ENCODE data around the gene MACROD2. TPM values are rescaled to one million over a fixed set of nuclear protein-coding genes. Genes with fewer than 3 reads are reported as not detected.

MACROD2 gene
- total and polyA plus RNA-seq, 2 donors (not counting 1 experiment from before 2014, with no cell fraction given): 5.3 to 6.7 TPM

DNA sequence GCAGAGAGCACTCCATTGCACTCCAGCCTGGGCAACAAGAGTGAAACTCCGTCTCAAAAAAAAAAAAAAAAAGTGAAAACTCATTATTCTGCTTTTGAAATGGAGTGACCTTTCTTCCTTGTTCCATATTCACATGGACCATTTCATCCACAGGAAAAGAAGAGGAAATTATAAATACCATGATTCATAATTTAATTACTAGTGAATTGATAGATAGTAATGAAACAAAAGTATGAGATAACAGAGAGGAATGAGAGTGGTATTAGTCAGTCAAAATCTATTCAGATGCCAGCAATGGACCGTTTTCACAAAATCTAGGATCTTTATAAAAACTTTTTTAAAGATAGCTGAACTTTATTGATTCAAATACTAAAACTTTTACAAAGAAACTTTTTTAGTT is 785.2 kb downstream of the MACROD2 start:
- Histone ChIP-seq H3K36me3 (replicated peaks in 1 of 2; ENCODE audit: control extremely low read depth in 1 of 2, control insufficient read depth in 1 of 2, extremely low read depth in 1 of 2, insufficient read depth in 2 of 2, low read length in 1 of 2) (no peaks in the 10 kb centered on the region), H3K4me3 (ENCODE audit: control extremely low read depth in 1 of 5, extremely low read depth in 1 of 5, insufficient read depth in 1 of 5, low read depth in 2 of 5, low read length in 4 of 5) (no peak overlapping the region), H3K27me3 (replicated peaks in 1 of 4; ENCODE audit: control extremely low read depth in 1 of 4, control insufficient read depth in 3 of 4, insufficient read depth in 4 of 4, low read length in 3 of 4) (no peaks in the 10 kb centered on the region), H4K20me1 (ENCODE audit: control insufficient read depth, insufficient read depth, low read length, poor library complexity, severe bottlenecking) (no peaks in the 10 kb centered on the region), H3K9ac (ENCODE audit: low read length) (no peak overlapping the region), H3K4me1 (ENCODE audit: control insufficient read depth in 2 of 2, insufficient read depth in 2 of 2, low read length in 2 of 2) (no peaks in the 10 kb centered on the region), H2AFZ (ENCODE audit: insufficient read depth, low read depth, low read length, poor library complexity, severe bottlenecking) (no peak overlapping the region), H3K27ac (ENCODE audit: low read length in 2 of 2) (no peak overlapping the region), H3K4me2 (replicated peaks; ENCODE audit: low read depth, low read length, poor library complexity, severe bottlenecking) (no peak overlapping the region), H3K79me2 (ENCODE audit: control insufficient read depth, insufficient read depth, low read length) (no peaks in the 10 kb centered on the region), H3K9me3 (ENCODE audit: control extremely low read depth in 1 of 3, control insufficient read depth in 2 of 3, insufficient read depth in 1 of 3, low read length in 2 of 3) (no peaks in the 10 kb centered on the region)
- ChIA-PET CTCF (interaction anchor here (0.8 kb wide), 1 partner anchor 1335 kb away, joined by 3 read pairs; no protein-coding TSS in a partner anchor), POLR2A (no interaction called here)
- TF ChIP-seq, protein P1, sequence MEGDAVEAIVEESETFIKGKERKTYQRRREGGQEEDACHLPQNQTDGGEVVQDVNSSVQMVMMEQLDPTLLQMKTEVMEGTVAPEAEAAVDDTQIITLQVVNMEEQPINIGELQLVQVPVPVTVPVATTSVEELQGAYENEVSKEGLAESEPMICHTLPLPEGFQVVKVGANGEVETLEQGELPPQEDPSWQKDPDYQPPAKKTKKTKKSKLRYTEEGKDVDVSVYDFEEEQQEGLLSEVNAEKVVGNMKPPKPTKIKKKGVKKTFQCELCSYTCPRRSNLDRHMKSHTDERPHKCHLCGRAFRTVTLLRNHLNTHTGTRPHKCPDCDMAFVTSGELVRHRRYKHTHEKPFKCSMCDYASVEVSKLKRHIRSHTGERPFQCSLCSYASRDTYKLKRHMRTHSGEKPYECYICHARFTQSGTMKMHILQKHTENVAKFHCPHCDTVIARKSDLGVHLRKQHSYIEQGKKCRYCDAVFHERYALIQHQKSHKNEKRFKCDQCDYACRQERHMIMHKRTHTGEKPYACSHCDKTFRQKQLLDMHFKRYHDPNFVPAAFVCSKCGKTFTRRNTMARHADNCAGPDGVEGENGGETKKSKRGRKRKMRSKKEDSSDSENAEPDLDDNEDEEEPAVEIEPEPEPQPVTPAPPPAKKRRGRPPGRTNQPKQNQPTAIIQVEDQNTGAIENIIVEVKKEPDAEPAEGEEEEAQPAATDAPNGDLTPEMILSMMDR (IDR thresholded peaks at IDR 0.05): no peak
- TF ChIP-seq EZH2 (IDR thresholded peaks at IDR 0.05; ENCODE audit: borderline replicate concordance, insufficient read depth, low read depth, low read length, poor library complexity, severe bottlenecking): no peak
- no peak overlapping the region for H3K27ac Mint-ChIP-seq
- H3K9me3 Mint-ChIP-seq (ENCODE audit: insufficient read depth): no peaks in the 10 kb centered on the region
- DNase-seq: no peak
- peaks cover 2% of the 10 kb centered on the region for H3K27me3 Mint-ChIP-seq
- no peak for ATAC-seq (ENCODE audit: low read depth)
- WGBS (ENCODE audit: insufficient coverage): no CpG with 5 or more reads among the region's 2 CpGs
- no peaks in the 10 kb centered on the region for H3K4me1 Mint-ChIP-seq
- intact Hi-C loops (cut with micrococcal nuclease): no loop called here
- no peak overlapping the region for H3K4me3 Mint-ChIP-seq

DNA sequence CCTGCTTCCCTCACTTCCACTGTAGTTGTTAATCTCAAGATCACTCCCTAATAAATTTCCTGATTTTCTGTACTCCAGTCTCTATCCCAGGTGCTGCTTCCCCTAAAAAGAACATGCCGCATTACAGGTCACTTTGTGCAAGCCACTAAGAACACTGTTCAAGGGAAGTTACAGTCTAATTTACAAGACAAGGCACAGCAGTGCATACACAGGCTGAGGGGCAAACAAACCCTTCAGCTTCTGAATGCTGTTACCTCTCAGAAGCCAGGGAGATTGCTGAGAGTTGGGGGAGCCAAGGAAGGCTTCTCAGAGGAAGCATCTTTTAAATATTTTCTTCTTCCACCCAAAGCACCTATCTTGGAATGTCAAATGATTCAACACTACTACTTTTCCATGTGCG is 787.4 kb downstream of the MACROD2 start:
- no peaks in the 10 kb centered on the region for H3K4me1 Mint-ChIP-seq
- no peak overlapping the region for H3K27ac Mint-ChIP-seq
- Histone ChIP-seq H3K4me1 (ENCODE audit: control insufficient read depth in 2 of 2, insufficient read depth in 2 of 2, low read length in 2 of 2) (no peaks in the 10 kb centered on the region), H3K4me2 (replicated peaks; ENCODE audit: low read depth, low read length, poor library complexity, severe bottlenecking) (no peak overlapping the region), H3K79me2 (ENCODE audit: control insufficient read depth, insufficient read depth, low read length) (no peaks in the 10 kb centered on the region), H3K27ac (ENCODE audit: low read length in 2 of 2) (no peak overlapping the region), H3K4me3 (ENCODE audit: control extremely low read depth in 1 of 5, extremely low read depth in 1 of 5, insufficient read depth in 1 of 5, low read depth in 2 of 5, low read length in 4 of 5) (no peak overlapping the region), H3K9me3 (ENCODE audit: control extremely low read depth in 1 of 3, control insufficient read depth in 2 of 3, insufficient read depth in 1 of 3, low read length in 2 of 3) (no peaks in the 10 kb centered on the region), H3K27me3 (replicated peaks in 1 of 4; ENCODE audit: control extremely low read depth in 1 of 4, control insufficient read depth in 3 of 4, insufficient read depth in 4 of 4, low read length in 3 of 4) (no peaks in the 10 kb centered on the region), H2AFZ (ENCODE audit: insufficient read depth, low read depth, low read length, poor library complexity, severe bottlenecking) (no peak overlapping the region), H4K20me1 (ENCODE audit: control insufficient read depth, insufficient read depth, low read length, poor library complexity, severe bottlenecking) (no peaks in the 10 kb centered on the region), H3K36me3 (replicated peaks in 1 of 2; ENCODE audit: control extremely low read depth in 1 of 2, control insufficient read depth in 1 of 2, extremely low read depth in 1 of 2, insufficient read depth in 2 of 2, low read length in 1 of 2) (no peaks in the 10 kb centered on the region), H3K9ac (ENCODE audit: low read length) (no peak overlapping the region)
- H3K4me3 Mint-ChIP-seq: no peak overlapping the region
- no peak for TF ChIP-seq EZH2 (IDR thresholded peaks at IDR 0.05; ENCODE audit: borderline replicate concordance, insufficient read depth, low read depth, low read length, poor library complexity, severe bottlenecking)
- TF ChIP-seq, protein P1 (IDR thresholded peaks at IDR 0.05): no peak
- POLR2A ChIA-PET: no interaction called here
- intact Hi-C loops (cut with micrococcal nuclease): no loop called here
- DNase-seq (no peak), ATAC-seq (ENCODE audit: low read depth) (no peak)
- no peaks in the 10 kb centered on the region for H3K9me3 Mint-ChIP-seq (ENCODE audit: insufficient read depth)
- H3K27me3 Mint-ChIP-seq: no peaks in the 10 kb centered on the region
- CTCF ChIA-PET: no interaction called here
- WGBS (ENCODE audit: insufficient coverage): 100% methylated on average over 1 of the region's 2 CpGs
